TTC549 (cell line): Measurements from ENCODE around the gene ARHGAP10.

Experiments used
- FAIRE-seq: peaks from 2 replicates; lab custom pipeline; 2012; peaks lifted over from hg19 to GRCh38; lab: Jason Lieb, UNC

Gene ARHGAP10

DNA sequence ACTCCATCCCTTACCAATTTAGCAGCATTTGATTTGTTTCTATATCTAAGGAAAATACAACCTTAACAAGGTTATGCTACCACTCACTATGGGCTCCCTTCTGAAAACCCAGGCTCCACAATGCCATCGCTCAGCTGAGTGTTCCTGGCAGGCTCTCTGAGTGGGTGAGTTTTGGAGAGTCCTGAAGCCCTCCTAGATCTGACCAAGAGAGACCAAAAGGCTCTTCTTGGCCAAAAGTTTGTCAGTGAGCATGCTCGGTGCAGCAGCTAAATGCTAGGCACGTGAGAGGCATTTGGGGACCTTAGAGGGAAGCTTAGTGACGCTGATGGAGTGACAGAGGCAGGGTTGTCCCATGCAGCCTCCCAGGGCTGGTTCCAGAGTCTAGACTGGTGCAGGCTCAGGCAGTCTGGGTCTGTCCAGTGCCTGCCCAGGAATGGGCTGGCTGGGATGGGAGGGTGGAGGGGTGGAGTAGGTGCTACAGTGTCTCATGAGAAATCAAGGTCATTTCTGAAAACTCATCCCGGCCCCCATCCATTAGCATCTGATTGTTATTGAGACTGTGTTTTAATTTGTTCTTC lies 363.5 kb downstream of the ARHGAP10 start:
- FAIRE-seq, result no peak

DNA sequence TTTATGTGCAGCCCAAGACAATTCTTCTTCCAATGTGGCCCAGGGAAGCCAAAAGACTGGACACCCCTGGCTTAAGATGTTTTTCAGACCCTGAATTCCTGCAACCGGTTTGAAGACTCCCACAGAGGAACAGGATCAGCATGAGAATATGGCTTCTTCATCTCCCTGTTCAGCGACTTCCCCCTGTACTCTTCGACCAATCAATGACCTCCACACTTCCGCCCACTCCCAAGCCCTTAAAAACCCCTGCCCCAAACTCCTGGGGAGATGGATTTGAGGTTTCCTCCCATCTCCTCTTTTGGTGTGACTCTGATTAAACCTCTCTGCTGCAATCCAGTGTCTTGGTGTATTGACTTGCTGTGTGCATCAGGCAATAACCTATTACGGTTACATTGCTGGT lies 365.9 kb downstream of the ARHGAP10 start:
- no peak for FAIRE-seq

DNA sequence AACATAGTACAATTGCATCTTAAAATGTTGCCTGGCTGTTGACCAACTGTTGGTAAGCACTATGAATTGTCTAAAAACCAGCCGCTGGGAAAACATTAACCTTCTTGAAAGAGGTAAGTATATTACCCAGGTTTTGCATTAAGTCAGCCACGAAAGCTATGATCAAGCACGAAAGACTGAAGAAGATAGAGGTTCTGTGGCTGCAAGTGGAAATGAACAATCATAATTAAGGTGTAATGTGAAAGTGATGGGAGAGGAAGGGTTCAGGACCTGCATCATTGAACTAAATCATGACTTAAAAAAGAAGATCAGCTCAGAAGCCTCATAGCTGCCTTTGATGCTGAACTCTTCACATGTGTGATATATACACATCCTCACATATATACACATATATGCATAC lies 369.3 kb downstream of the ARHGAP10 start:
- no peak for FAIRE-seq

DNA sequence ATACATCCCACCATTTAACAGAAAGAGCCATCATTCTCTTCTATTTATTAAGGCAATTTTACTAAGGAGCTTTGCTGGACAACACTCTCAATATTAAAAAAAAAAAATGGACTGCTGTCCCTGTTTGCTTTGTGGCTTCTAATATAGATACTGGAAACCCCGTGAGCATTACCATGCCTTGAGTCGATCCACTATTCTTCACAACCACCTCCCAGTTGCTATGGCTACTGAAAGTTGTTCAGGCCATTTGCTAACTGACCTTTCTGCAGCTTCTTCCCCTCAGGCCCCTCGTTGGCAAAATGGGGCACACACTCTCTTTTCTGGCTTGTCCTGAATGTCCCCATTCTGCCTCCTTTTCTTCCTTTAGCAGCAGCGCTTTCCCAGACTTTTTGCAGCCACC lies 369.9 kb downstream of the ARHGAP10 start:
- FAIRE-seq, result no peak

DNA sequence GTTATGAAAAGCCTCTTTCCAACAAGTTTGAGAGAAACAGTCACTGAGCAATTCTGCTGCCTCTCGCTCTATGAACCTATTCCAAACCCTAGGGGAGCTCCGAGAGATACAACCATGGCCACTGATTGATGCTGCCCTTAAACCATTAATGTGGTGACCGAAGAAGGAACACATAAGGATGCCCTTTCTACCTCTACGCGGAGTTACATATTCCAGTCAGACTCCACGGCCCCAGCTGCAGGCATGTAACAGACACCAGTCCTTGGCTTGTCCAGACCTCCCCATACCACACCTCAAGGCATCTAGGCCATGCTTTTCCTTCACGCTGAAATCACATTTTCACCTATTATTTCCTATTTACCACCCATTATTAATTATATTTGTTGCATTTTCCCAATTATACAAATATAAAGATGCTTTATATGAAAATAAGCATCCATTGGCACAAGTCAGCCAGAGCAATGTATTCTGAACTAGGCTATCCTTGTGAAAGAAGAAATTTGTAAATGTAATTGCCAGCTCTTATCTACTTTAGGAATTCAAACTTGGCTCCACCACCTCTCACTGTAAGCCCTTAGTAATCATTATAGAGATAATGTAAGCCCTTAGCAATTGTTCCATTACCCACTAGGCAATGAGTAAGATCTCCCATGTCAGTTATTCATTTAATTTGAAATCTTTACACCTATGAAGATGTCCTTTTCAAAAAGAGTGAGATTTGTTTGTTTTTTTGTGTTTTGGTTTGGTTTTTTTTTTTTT lies 371.9 kb downstream of the ARHGAP10 start:
- no peak for FAIRE-seq

DNA sequence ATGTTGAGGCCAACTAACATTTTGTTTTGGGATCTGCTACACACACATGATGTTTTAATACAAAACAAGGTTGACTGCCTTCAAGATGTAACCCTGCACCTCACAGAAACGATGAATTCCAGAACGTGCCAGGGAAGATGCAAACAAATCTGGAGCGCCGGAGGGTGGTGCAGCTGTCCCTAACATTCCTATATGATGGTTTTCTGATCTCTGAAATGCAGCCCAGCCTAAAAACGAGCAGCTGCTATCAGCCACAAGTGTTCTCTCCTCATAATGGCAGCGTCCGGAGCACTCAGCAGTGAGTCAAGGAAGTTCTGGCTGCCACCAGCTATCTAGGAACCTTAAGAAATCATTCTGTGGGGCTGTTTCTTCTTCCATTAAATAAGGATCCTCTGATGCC lies 376.9 kb downstream of the ARHGAP10 start:
- FAIRE-seq, result no peak

DNA sequence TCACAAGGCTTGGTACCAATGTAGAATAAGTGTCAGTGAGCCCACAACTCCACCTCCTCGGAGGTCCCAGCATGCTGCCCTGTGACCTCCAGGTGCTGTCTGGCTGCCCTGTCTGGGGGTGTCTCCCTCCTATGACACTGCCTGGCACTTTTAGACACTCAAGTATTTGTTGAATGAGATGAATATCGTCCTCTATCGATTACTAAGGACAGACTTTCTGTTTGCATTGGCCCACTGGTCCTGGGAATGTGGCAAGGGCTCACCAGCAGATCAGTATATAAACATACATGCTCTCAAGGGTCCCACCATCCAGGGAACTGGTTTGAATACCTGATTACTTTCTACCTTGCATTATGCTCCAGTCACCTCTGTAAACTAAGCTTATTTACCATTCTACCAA lies 377.3 kb downstream of the ARHGAP10 start:
- no peak for FAIRE-seq

DNA sequence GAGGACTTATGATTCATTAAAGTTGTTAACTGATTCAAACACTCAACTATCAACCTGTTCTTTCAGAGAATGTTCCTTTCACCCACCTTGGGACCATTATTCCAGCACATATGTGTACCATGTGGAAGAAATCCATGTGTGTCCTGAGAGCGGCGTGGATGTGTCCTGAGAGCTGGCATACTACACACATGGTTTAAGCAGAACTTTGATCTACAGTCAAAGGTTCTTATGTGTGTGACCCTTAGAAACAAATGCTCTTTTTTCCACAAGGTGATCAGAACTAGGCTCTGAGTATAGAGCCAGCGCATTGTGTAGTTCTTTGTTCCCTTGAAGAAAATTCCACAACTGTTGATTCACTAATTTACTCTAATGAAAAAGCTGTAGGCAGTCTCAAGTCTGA lies 378.3 kb downstream of the ARHGAP10 start:
- FAIRE-seq, result no peak

DNA sequence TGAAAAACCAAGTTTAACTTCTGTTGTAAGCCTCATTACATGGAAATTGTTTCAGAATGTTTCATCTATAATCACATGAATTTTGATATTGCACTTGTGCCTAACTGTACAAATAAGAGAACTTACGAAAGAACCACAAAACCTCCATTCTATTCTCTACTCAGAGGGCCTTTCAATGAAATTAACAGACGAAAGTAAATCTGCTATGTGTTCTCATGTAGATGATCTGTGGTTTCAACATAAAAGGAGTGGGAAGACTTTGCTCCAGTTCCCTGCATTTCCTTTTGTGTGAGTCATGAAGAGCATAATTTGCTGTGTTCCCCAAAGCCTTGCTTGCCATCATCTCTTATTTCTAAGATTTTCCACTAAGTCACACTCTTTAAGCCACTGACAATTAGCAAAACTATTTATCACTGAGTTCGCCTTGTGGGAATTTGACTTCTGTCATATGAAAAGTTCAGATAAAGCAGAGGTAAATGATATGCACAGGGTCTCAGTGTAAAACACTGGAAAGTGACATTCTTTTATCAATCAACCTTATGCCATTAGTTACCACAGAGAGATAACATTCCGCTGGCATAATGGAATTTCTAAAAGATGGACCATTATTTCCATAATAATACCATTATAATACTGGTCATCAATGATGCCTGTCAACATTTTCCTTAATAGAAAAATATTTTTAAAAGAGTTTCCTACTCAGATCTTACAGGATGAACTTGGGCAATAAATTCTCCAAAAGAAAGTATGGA lies 380.5 kb downstream of the ARHGAP10 start:
- FAIRE-seq, result no peak

DNA sequence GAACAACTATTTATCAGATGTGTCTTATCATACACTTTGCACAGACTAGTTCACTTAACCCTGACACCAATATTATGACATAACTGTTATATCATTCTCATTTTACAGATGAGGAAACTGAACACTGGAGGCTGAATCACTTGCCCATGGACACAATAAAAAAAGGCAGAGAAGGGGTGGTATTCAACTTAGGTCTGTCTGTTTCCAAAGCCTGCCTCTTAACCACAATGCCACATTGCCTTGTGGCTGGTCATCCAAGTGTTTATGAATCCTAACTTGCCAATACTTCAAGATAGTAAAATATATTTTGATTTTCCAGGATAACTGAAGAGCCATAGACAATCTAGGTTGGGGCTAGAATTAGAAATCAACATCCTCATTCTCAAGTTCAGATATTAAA lies 382.5 kb downstream of the ARHGAP10 start:
- no peak for FAIRE-seq

DNA sequence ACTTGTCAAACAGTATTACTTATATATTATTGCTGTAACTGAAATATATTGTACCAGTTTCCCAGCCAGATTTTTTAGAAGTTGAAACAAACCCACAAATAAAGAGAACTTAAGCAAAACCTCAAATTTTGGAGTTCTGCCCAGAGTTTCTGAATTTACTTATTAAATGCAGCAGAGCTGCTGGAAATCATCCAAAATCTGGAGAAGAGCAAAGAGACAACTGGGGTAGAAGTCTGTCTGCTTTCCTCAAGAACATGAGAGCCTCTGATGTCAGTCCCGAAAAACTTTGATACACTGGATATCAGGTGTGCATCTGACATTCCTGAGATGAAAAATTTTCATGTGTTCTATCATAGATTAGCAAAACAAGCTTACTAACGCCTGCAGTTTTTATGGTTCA lies 384.4 kb downstream of the ARHGAP10 start:
- FAIRE-seq, result no peak

DNA sequence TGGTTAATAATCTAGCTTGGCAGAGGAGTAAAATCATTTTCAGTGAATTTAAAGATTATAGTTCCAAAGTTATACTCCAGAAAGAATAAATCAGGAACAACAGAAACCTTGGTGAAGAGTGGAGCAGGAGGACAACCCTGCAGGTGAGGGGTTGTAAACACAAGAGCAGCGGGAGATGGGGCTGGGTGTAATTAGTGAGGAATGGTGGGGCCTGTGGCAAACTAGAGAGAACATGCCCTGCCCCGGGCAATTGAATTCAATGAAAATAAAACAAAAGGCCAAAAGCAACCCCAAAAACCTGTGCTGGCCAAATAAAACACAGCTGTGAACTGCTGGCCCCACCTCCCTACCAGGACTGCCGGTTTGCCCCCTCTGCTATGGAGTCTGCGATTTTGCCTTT lies 385.1 kb downstream of the ARHGAP10 start:
- no peak for FAIRE-seq

DNA sequence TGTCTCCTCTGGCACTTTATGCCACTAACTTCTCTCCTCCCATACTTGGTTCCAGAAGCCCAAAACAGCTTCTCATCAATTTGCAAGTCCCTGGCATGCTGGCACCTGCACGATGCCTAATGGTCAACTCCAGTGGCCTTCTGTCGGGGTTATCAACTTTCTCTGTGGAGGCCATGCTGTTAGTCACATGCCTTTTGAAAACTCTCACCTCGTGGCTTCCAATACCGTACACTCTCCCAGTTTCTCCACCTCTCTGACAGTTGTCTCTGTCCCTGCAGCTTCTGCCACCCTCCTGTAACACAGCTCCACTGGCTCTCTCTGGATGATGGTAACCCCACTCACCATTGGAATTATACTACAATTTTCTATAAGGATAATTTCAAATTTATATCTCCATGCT lies 386.3 kb downstream of the ARHGAP10 start:
- no peak for FAIRE-seq

DNA sequence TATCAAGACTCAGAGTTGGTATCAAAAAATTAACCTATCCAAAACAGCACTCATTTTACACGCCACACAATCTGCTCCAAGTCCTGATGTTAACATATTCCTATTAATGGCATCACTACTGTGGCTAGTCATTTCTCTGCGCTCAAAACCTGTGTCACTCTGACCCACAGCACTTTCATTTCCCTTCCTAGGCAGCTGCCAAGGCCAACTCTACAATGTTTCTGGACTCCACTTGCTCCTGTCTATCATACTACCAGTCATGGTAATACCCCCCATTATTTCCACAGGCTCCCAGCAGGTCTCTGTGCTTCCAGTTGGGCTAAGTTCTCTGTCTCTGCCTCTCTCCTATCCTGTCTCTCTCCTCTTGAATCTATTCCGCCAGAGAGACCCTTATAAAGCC lies 386.7 kb downstream of the ARHGAP10 start:
- no peak for FAIRE-seq

DNA sequence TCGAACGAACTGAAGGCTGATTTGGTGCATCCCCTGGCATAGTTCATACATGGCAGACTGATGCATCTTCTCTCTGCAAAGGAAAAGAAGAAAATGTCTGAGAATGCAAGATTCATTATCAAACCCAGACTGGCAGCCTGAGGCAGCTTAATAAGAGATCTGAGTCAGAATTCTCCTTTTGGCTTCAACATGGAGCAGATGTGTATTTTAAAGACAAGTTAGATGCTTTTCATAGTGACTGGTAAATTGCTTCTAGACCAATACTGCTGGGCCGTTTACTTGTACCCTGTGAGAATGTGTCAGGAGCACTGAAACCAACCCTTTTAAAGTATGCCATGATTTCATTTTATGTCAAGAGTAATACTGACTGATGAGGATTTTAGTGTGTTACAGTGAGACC lies 388.3 kb downstream of the ARHGAP10 start:
- FAIRE-seq, result no peak
